ENCODE measurements around the gene POLK. TPM values are rescaled to one million over a fixed set of nuclear protein-coding genes. Genes with fewer than 3 reads are reported as not detected.
"Not testable (repeated sequence)": the region's sequence is repeated elsewhere in the genome, so short reads cannot be mapped to it uniquely, and the experiment has no call there.

Gene POLK
- total and polyA plus RNA-seq, 4 donors = 6.6 to 68.6 (median 18.5) TPM

- ATAC-seq (ENCODE audit: insufficient read depth, low FRiP score) = no peak
- TF ChIP-seq CTCF (IDR thresholded peaks at IDR 0.05; ENCODE audit: control extremely low read depth, extremely low read depth) = no peak
- peaks cover 0 to 2% (median 0%) of the 10 kb centered on the region in 4 donors for H3K9me3 ChIP-seq (ENCODE audit: control insufficient read depth in 4 of 4, insufficient read depth in 3 of 4, low read length in 3 of 4)
- H3K27ac ChIP-seq (ENCODE audit: low read depth in 1 of 2, low read length in 1 of 2) = no peak overlapping the region
- no peaks in the 10 kb centered on the region for H3K27me3 ChIP-seq (ENCODE audit: control insufficient read depth in 3 of 3, insufficient read depth in 3 of 3, low read length in 2 of 3)
- H3K4me3 ChIP-seq = no peak overlapping the region
- WGBS, 2 donors = 93 to 94% methylated on average over 4 of the region's 4 CpGs
- H3K36me3 ChIP-seq (ENCODE audit: control insufficient read depth in 4 of 4, insufficient read depth in 4 of 4, low read length in 4 of 4) = peaks cover 0 to 6% (median under 1%) of the 10 kb centered on the region in 4 donors
- H3K9ac ChIP-seq (ENCODE audit: insufficient read depth in 1 of 2, low read length in 2 of 2) = no peak overlapping the region
- DNase-seq = no peak
- peaks cover 0 to 2% (median 0%) of the 10 kb centered on the region in 5 donors for H3K4me1 ChIP-seq (ENCODE audit: control insufficient read depth in 5 of 5, insufficient read depth in 5 of 5, low read length in 5 of 5)
Observed at GRCh38 chr5:75475364-75475763, 36.3 kb upstream of the POLK start.

- ATAC-seq (ENCODE audit: insufficient read depth, low FRiP score) = no peak
- Histone ChIP-seq H3K9ac (ENCODE audit: insufficient read depth in 1 of 2, low read length in 2 of 2) (no peak overlapping the region), H3K27me3 (ENCODE audit: control insufficient read depth in 3 of 3, insufficient read depth in 3 of 3, low read length in 2 of 3) (no peaks in the 10 kb centered on the region), H3K4me3 (no peak overlapping the region), H3K36me3 (ENCODE audit: control insufficient read depth in 4 of 4, insufficient read depth in 4 of 4, low read length in 4 of 4) (peaks cover 0 to 3% (median 0%) of the 10 kb centered on the region in 4 donors), H3K4me1 (ENCODE audit: control insufficient read depth in 5 of 5, insufficient read depth in 5 of 5, low read length in 5 of 5) (peaks cover 0 to 4% (median 0%) of the 10 kb centered on the region in 5 donors), H3K9me3 (ENCODE audit: control insufficient read depth in 4 of 4, insufficient read depth in 3 of 4, low read length in 3 of 4) (peaks cover 0 to 8% (median under 1%) of the 10 kb centered on the region in 4 donors), H3K27ac (ENCODE audit: low read depth in 1 of 2, low read length in 1 of 2) (no peak overlapping the region)
- WGBS, 2 donors = 96 to 98% methylated on average over 4 of the region's 4 CpGs
- no peak for TF ChIP-seq CTCF (IDR thresholded peaks at IDR 0.05; ENCODE audit: control extremely low read depth, extremely low read depth)
- DNase-seq = no peak
Observed at GRCh38 chr5:75481024-75481423, 30.7 kb upstream of the POLK start.

GRCh38 chr5:75482482-75482881 is 29.2 kb upstream of the POLK start:
- no peak for ATAC-seq (ENCODE audit: insufficient read depth, low FRiP score)
- Histone ChIP-seq H3K4me3 (no peak overlapping the region), H3K27me3 (ENCODE audit: control insufficient read depth in 3 of 3, insufficient read depth in 3 of 3, low read length in 2 of 3) (no peaks in the 10 kb centered on the region), H3K9ac (ENCODE audit: insufficient read depth in 1 of 2, low read length in 2 of 2) (no peak overlapping the region), H3K9me3 (ENCODE audit: control insufficient read depth in 4 of 4, insufficient read depth in 3 of 4, low read length in 3 of 4) (peaks cover 0 to 20% (median 1%) of the 10 kb centered on the region in 4 donors), H3K4me1 (ENCODE audit: control insufficient read depth in 5 of 5, insufficient read depth in 5 of 5, low read length in 5 of 5) (peaks cover 0 to 4% (median 0%) of the 10 kb centered on the region in 5 donors), H3K27ac (ENCODE audit: low read depth in 1 of 2, low read length in 1 of 2) (no peak overlapping the region), H3K36me3 (ENCODE audit: control insufficient read depth in 4 of 4, insufficient read depth in 4 of 4, low read length in 4 of 4) (peaks cover 0 to 3% (median 0%) of the 10 kb centered on the region in 4 donors)
- whole genome bisulfite sequencing, 2 donors = 98% methylated on average over 3 of the region's 3 CpGs
- no peak for TF ChIP-seq CTCF (IDR thresholded peaks at IDR 0.05; ENCODE audit: control extremely low read depth, extremely low read depth)
- no peak for DNase-seq

- 98 to 100% methylated on average over 1 of the region's 1 CpG for WGBS, 2 donors
- Histone ChIP-seq H3K4me3 (no peak overlapping the region), H3K36me3 (ENCODE audit: control insufficient read depth in 4 of 4, insufficient read depth in 4 of 4, low read length in 4 of 4) (peaks cover 0 to 1% (median 0%) of the 10 kb centered on the region in 4 donors), H3K9me3 (ENCODE audit: control insufficient read depth in 4 of 4, insufficient read depth in 3 of 4, low read length in 3 of 4) (peaks cover 0 to 21% (median 2%) of the 10 kb centered on the region in 4 donors), H3K9ac (ENCODE audit: insufficient read depth in 1 of 2, low read length in 2 of 2) (no peak overlapping the region), H3K4me1 (ENCODE audit: control insufficient read depth in 5 of 5, insufficient read depth in 5 of 5, low read length in 5 of 5) (peaks cover 0 to 4% (median 0%) of the 10 kb centered on the region in 5 donors), H3K27ac (ENCODE audit: low read depth in 1 of 2, low read length in 1 of 2) (no peak overlapping the region), H3K27me3 (ENCODE audit: control insufficient read depth in 3 of 3, insufficient read depth in 3 of 3, low read length in 2 of 3) (no peaks in the 10 kb centered on the region)
- TF ChIP-seq CTCF (IDR thresholded peaks at IDR 0.05; ENCODE audit: control extremely low read depth, extremely low read depth) = no peak
- no peak for DNase-seq
- no peak for ATAC-seq (ENCODE audit: insufficient read depth, low FRiP score)
Observed at GRCh38 chr5:75484605-75485004, 27.1 kb upstream of the POLK start.

GRCh38 chr5:75489847-75490246 is 21.8 kb upstream of the POLK start:
- not testable (repeated sequence) for ATAC-seq (ENCODE audit: insufficient read depth, low FRiP score); H3K4me1 ChIP-seq (ENCODE audit: control insufficient read depth in 5 of 5, insufficient read depth in 5 of 5, low read length in 5 of 5); H3K27ac ChIP-seq (ENCODE audit: low read depth in 1 of 2, low read length in 1 of 2); H3K9ac ChIP-seq (ENCODE audit: insufficient read depth in 1 of 2, low read length in 2 of 2); H3K27me3 ChIP-seq (ENCODE audit: control insufficient read depth in 3 of 3, insufficient read depth in 3 of 3, low read length in 2 of 3); H3K4me3 ChIP-seq; DNase-seq
- peaks cover 3 to 16% (median 8%) of the 10 kb centered on the region in 4 donors for H3K36me3 ChIP-seq (ENCODE audit: control insufficient read depth in 4 of 4, insufficient read depth in 4 of 4, low read length in 4 of 4)
- WGBS, 2 donors = 97 to 99% methylated on average over 6 of the region's 6 CpGs
- H3K9me3 ChIP-seq (ENCODE audit: control insufficient read depth in 4 of 4, insufficient read depth in 3 of 4, low read length in 3 of 4) = peaks cover 0 to 20% (median 1%) of the 10 kb centered on the region in 4 donors

Data from lung (tissue), 12 donors.